Chondrocyte (in vitro differentiated cells): ENCODE results near the gene ABCA9. TPM values are rescaled to one million over a fixed set of nuclear protein-coding genes. Genes with fewer than 3 reads are reported as not detected.

ENCODE experiments used
- DNase-seq: peaks from one replicate; pipeline ENCODE4 v3.0.0; 2021; ENCODE audit warnings: mixed read lengths, low spot score
- H3K27ac Mint-ChIP-seq: one replicate; pipeline ENCODE4 v1.8.0; 2021; ENCODE audit warnings: mild to moderate bottlenecking, moderate library complexity, mixed read lengths; ENCODE audit not compliant: unreplicated experiment
- H3K27me3 Mint-ChIP-seq: 2 replicates; pipeline ENCODE4 v1.8.0; 2021; ENCODE audit warnings: low read depth, mixed read lengths
- H3K36me3 Mint-ChIP-seq: 2 replicates; pipeline ENCODE4 v1.8.0; 2021; ENCODE audit warnings: low read depth, mixed read lengths
- H3K4me1 Mint-ChIP-seq: 2 replicates; pipeline ENCODE4 v1.8.0; 2021; ENCODE audit warnings: low read depth, mild to moderate bottlenecking, mixed read lengths
- H3K4me3 Mint-ChIP-seq: one replicate; pipeline ENCODE4 v1.8.0; 2021; ENCODE audit warnings: mild to moderate bottlenecking, moderate library complexity, mixed read lengths; ENCODE audit not compliant: unreplicated experiment
- H3K9me3 Mint-ChIP-seq: 2 replicates; pipeline ENCODE4 v1.8.0; 2021; ENCODE audit warnings: low read depth, mixed read lengths
- CTCF ChIP-seq: fragments of 200-600 bp; sonication (generic); IDR thresholded peaks from 2 replicates; pipeline ENCODE4 v1.5.0; 2021; ENCODE audit warnings: antibody characterized with exemption, mild to moderate bottlenecking, moderate library complexity
- microRNA-seq: library from miRNA; unstranded; fragments of <30 nt; microRNA quantifications from one replicate; pipeline ENCODE4 v1.2.0, GENCODE V29; 2020; ENCODE audit warnings: borderline number of aligned reads
- total RNA-seq: library from RNA; stranded (reverse); gene quantifications from 3 replicates; pipeline ENCODE4 v1.2.1, GENCODE V29; 2021

ABCA9 gene
- total RNA-seq, 1 donor from 2014 or later: 0.05 TPM

- Mint-ChIP-seq H3K4me3 (no peak overlapping the region), H3K9me3 (peaks cover 4% of the 10 kb centered on the region), H3K36me3 (no peaks in the 10 kb centered on the region), H3K27me3 (no peaks in the 10 kb centered on the region), H3K27ac (no peak overlapping the region), H3K4me1 (no peaks in the 10 kb centered on the region)
- TF ChIP-seq CTCF: no peak
- DNase-seq: no peak
Measured at GRCh38 chr17:68937890-68938514, 122.7 kb downstream of the ABCA9 start.

- H3K27me3 Mint-ChIP-seq: no peaks in the 10 kb centered on the region
- H3K36me3 Mint-ChIP-seq: no peaks in the 10 kb centered on the region
- no peak for DNase-seq
- no peaks in the 10 kb centered on the region for H3K9me3 Mint-ChIP-seq
- H3K4me3 Mint-ChIP-seq: no peak overlapping the region
- H3K27ac Mint-ChIP-seq: no peak overlapping the region
- no peak for TF ChIP-seq CTCF
- no peaks in the 10 kb centered on the region for H3K4me1 Mint-ChIP-seq
Measured at GRCh38 chr17:68927516-68927915, 133.2 kb downstream of the ABCA9 start.

- H3K27ac Mint-ChIP-seq: no peak overlapping the region
- no peak for TF ChIP-seq CTCF
- no peaks in the 10 kb centered on the region for H3K4me1 Mint-ChIP-seq
- no peak overlapping the region for H3K4me3 Mint-ChIP-seq
- H3K36me3 Mint-ChIP-seq: no peaks in the 10 kb centered on the region
- peaks cover under 1% of the 10 kb centered on the region for H3K9me3 Mint-ChIP-seq
- H3K27me3 Mint-ChIP-seq: no peaks in the 10 kb centered on the region
- DNase-seq: no peak
Measured at GRCh38 chr17:68924793-68925720, 135.7 kb downstream of the ABCA9 start.

Small RNA genes within 50 kb of the gene (microRNA-seq; reads per million reads assigned to microRNA genes)
- gene MIR4524A (not detected), gene MIR4524B (not detected)

Other genes starting within 250 kb of the ABCA9 start
- gene ABCA8, start 105.5 kb downstream of the ABCA9 start, total RNA-seq: 1.5 to 21.0 TPM (median 2.4 TPM) in 3 replicates
- 0.26 to 0.46 TPM (median 0.30 TPM) in 3 replicates for gene ABCA6, start 81.0 kb upstream of the ABCA9 start, total RNA-seq
- 0.50 to 0.92 TPM (median 0.87 TPM) in 3 replicates for gene ABCA10, start 167.9 kb upstream of the ABCA9 start, total RNA-seq